A549 (cell line): ENCODE results near the gene CPNE7. TPM values are rescaled to one million over a fixed set of nuclear protein-coding genes. Genes with fewer than 3 reads are reported as not detected.

Experiments used
- ATAC-seq, 2 experiments: fragments of 200-7000 bp in 1 of 2; fragments of >200 bp in 1 of 2; cut with Nextera tagmentation in 1 of 2; cut with Tn5 transposase in 1 of 2; 3 replicates each; pipeline versions ENCODE4 v1.8.0 to v1.9.1; 2018 to 2020; ENCODE audit warnings: mild to moderate bottlenecking in 1 of 2, moderate library complexity in 1 of 2
- CTCF ChIA-PET: fragments of 300-600 bp; sonication (Branson Sonifier 250); formaldehyde crosslinking; extraction: SDS; loops from one replicate; lab custom pipeline; 2021; ENCODE audit warnings: antibody characterized with exemption, inconsistent platforms; lab: Yijun Ruan, JAX
- POLR2A ChIA-PET: fragments of 350-600 bp; formaldehyde crosslinking; extraction: SDS; loops from one replicate; lab custom pipeline; 2021; ENCODE audit warnings: antibody characterized with exemption, inconsistent platforms; lab: Yijun Ruan, JAX
- DNase-seq, 2 experiments: peaks; one replicate each; pipeline versions ENCODE4 v3.0.0 to v3.0.0-alpha.2; 2011 to 2016; ENCODE audit warnings: low read depth in 1 of 2, low spot score in 1 of 2
- FAIRE-seq: peaks from 2 replicates; lab custom pipeline; 2011; peaks lifted over from hg19 to GRCh38; lab: Jason Lieb, UNC
- H3K27ac ChIP-seq, 2 experiments: fragments of >200 bp; sonication (Bioruptor Twin); formaldehyde crosslinking; 3 replicates each; pipeline ENCODE4 v1.5.1; 2016 to 2017
- H3K4me1 ChIP-seq: fragments of >200 bp; sonication (Bioruptor Twin); formaldehyde crosslinking; 3 replicates; pipeline ENCODE4 v1.6.1; 2016
- H3K4me2 ChIP-seq: fragments of >200 bp; sonication (Bioruptor Twin); formaldehyde crosslinking; 3 replicates; pipeline ENCODE4 v1.6.1; 2016
- H3K4me3 ChIP-seq: fragments of >200 bp; sonication (Bioruptor Twin); formaldehyde crosslinking; 3 replicates; pipeline ENCODE4 v1.5.1; 2016
- H3K9me3 ChIP-seq: fragments of >200 bp; sonication (Bioruptor Twin); formaldehyde crosslinking; 3 replicates; pipeline ENCODE4 v1.6.1; 2016
- CHD2 ChIP-seq: fragments of 150-350 bp; IDR thresholded peaks from 2 replicates; pipeline ENCODE4 v1.6.1; 2014; ENCODE audit warnings: low read length; ENCODE audit not compliant: partially characterized antibody
- CTCF ChIP-seq: fragments of >200 bp; sonication (Bioruptor Twin); formaldehyde crosslinking; IDR thresholded peaks from 3 replicates; pipeline ENCODE4 v1.5.1; 2016
- EHF ChIP-seq: fragments of 250-450 bp; sonication (Bioruptor Pico); IDR thresholded peaks from 2 replicates; pipeline ENCODE4 v1.5.0; 2020; ENCODE audit warnings: mild to moderate bottlenecking
- EHMT2 ChIP-seq: fragments of 200-600 bp; sonication (generic); IDR thresholded peaks from 2 replicates; pipeline ENCODE4 v1.6.1; 2016; ENCODE audit warnings: antibody characterized with exemption, low read depth, mild to moderate bottlenecking, moderate library complexity
- ELK1 ChIP-seq: fragments of 150-350 bp; IDR thresholded peaks from 2 replicates; pipeline ENCODE4 v1.6.1; 2014; ENCODE audit warnings: low read depth, mild to moderate bottlenecking, low read length
- EP300 ChIP-seq, 2 experiments: fragments of >200 bp; sonication (Bioruptor Twin); formaldehyde crosslinking; IDR thresholded peaks; 2 replicates in 1 of 2; 3 replicates in 1 of 2; pipeline ENCODE4 v1.6.1; 2016 to 2017
- FOSB ChIP-seq: fragments of 250-450 bp; sonication (Bioruptor Pico); IDR thresholded peaks from 2 replicates; pipeline ENCODE4 v1.5.0; 2020; ENCODE audit warnings: mild to moderate bottlenecking, moderate library complexity
- HMGXB4 ChIP-seq: fragments of 250-450 bp; sonication (Bioruptor Pico); IDR thresholded peaks from 2 replicates; pipeline ENCODE4 v1.5.0; 2021; ENCODE audit warnings: mild to moderate bottlenecking, moderate library complexity, borderline replicate concordance
- HOXB5 ChIP-seq: fragments of 250-450 bp; sonication (Bioruptor Pico); IDR thresholded peaks from 2 replicates; pipeline ENCODE4 v1.5.0; 2020; ENCODE audit warnings: mild to moderate bottlenecking, moderate library complexity
- MAZ ChIP-seq: fragments of 150-350 bp; IDR thresholded peaks from 2 replicates; pipeline ENCODE4 v1.6.1; 2014; ENCODE audit warnings: antibody characterized with exemption, low read depth, low read length, borderline replicate concordance
- NFE2L2 ChIP-seq: fragments of 150-350 bp; conservative IDR thresholded peaks from 2 replicates; pipeline ENCODE4 v1.6.1; 2014; ENCODE audit warnings: low read length
- NPAS2 ChIP-seq: fragments of 250-450 bp; sonication (Bioruptor Pico); IDR thresholded peaks from 2 replicates; pipeline ENCODE4 v1.8.0; 2022; ENCODE audit warnings: mild to moderate bottlenecking, moderate library complexity, borderline replicate concordance
- RAD21 ChIP-seq, 2 experiments: fragments of >200 bp in 1 of 2; sonication (Bioruptor Twin) in 1 of 2; formaldehyde crosslinking in 1 of 2; IDR thresholded peaks in 1 of 2; conservative IDR thresholded peaks in 1 of 2; 2 replicates in 1 of 2; 3 replicates in 1 of 2; pipeline ENCODE4 v1.6.1; 2012 to 2018; ENCODE audit warnings: inconsistent platforms in 1 of 2
- RNF2 ChIP-seq: fragments of 200-600 bp; sonication (generic); IDR thresholded peaks from 2 replicates; pipeline ENCODE4 v1.6.1; 2016; ENCODE audit warnings: low read depth, mild to moderate bottlenecking, antibody characterized with exemption, moderate library complexity, borderline replicate concordance
- SMC3 ChIP-seq: fragments of >200 bp; sonication (Bioruptor Twin); formaldehyde crosslinking; IDR thresholded peaks from 3 replicates; pipeline ENCODE4 v1.6.1; 2018; ENCODE audit warnings: inconsistent platforms
- TFCP2L1 ChIP-seq: fragments of 250-450 bp; sonication (Bioruptor Pico); IDR thresholded peaks from 2 replicates; pipeline ENCODE4 v1.5.0; 2021; ENCODE audit warnings: mild to moderate bottlenecking
- TP53 ChIP-seq: fragments of 250-450 bp; sonication (Bioruptor Pico); IDR thresholded peaks from 2 replicates; pipeline ENCODE4 v1.5.0; 2021; ENCODE audit warnings: mild to moderate bottlenecking, moderate library complexity
- ZC3H11A ChIP-seq: fragments of 450-650 bp; IDR thresholded peaks from 2 replicates; pipeline ENCODE4 v1.6.1; 2014; ENCODE audit warnings: antibody characterized with exemption, mild to moderate bottlenecking
- WGBS: methylation state at CpG from one replicate; pipeline ENCODE4 v1.1.6; 2017; ENCODE audit errors: missing lambda C conversion rate; 5-methylcytosine and 5-hydroxymethylcytosine counted together
- polyA plus RNA-seq, 4 experiments: library from polyadenylated mRNA; depleted of rRNA in 3 of 4; stranded (reverse); fragments of >200 nt; fragmentation: RNase III in 1 of 4; extraction: RNeasy Plus Mini Kit Qiagen cat#74134 plus additional on column Dnase treatment in 1 of 4; gene quantifications; 2 replicates in 3 of 4; 3 replicates in 1 of 4; pipeline ENCODE4 v1.2.3, GENCODE V29; 2011 to 2017

Gene CPNE7
- polyA plus RNA-seq, 2 of the 4 experiments (the other 2 are of a cell fraction), result 22.8 to 45.2 TPM

- peak; percentile 50 to 62 for TF ChIP-seq RAD21 (conservative IDR thresholded peaks at IDR 0.05 in 1 of 2, IDR thresholded peaks at IDR 0.05 in 1 of 2)
- no peak for TF ChIP-seq TP53 (CRISPR knock-in tag)
- no peak for TF ChIP-seq RNF2
- TF ChIP-seq ELK1, result no peak
- TF ChIP-seq ZC3H11A, result no peak
- peak; percentile 51 for TF ChIP-seq CTCF
- no peak for TF ChIP-seq HMGXB4 (CRISPR knock-in tag)
- TF ChIP-seq EP300 (IDR thresholded peaks at IDR 0.05), result no peak
- no peak for TF ChIP-seq NFE2L2
- TF ChIP-seq NPAS2, result no peak
- peak; percentile 49 for TF ChIP-seq SMC3
- H3K4me1 ChIP-seq, result peaks cover 30% of the 10 kb centered on the region
- H3K4me3 ChIP-seq, result no peak overlapping the region
- POLR2A ChIA-PET, result no interaction called here
- no peak for FAIRE-seq
- peak; percentile 65 to 81 for DNase-seq
- peak; percentile 45 to 81 for ATAC-seq
- CTCF ChIA-PET, result interaction anchor here (0.7 to 4.2 kb wide), 20 partner anchors 9 to 109 kb away, joined by 3 to 49 read pairs (median 5); partner anchors contain the start of genes CPNE7 and DPEP1
- no peaks in the 10 kb centered on the region for H3K9me3 ChIP-seq
- H3K4me2 ChIP-seq, result peak overlapping the region; percentile 21; the same call in 1 of the 3 replicates
- 15% methylated on average over 7 of the region's 8 CpGs for WGBS
- peak overlapping the region; percentile 10 to 69; a peak in 3 of 6 replicates for H3K27ac ChIP-seq
Observed at GRCh38 chr16:89599451-89599858, 23.9 kb downstream of the CPNE7 start.

GRCh38 chr16:89599902-89600301 lies 24.3 kb downstream of the CPNE7 start:
- FAIRE-seq, result no peak
- DNase-seq, result no peak
- 0 out of 3 replicates have a peak overlapping the region, but pooled peaks have one; percentile 21 for H3K4me2 ChIP-seq
- ChIA-PET CTCF (interaction anchor here (0.5 to 4.2 kb wide), 21 partner anchors 9 to 108 kb away, joined by 3 to 49 read pairs (median 5); partner anchors contain the start of genes CPNE7 and DPEP1), POLR2A (no interaction called here)
- H3K27ac ChIP-seq, result peak overlapping the region in 1 of 2 experiments; percentile 69; a peak in 3 of 6 replicates
- no peaks in the 10 kb centered on the region for H3K9me3 ChIP-seq
- peak in 1 of 2 experiments; percentile 5; a peak in 3 of 6 replicates for ATAC-seq
- H3K4me1 ChIP-seq, result peaks cover 30% of the 10 kb centered on the region
- 92% methylated on average over 9 of the region's 10 CpGs for WGBS
- TF ChIP-seq MAZ (no peak), EHMT2 (no peak), ZC3H11A (no peak), HOXB5 (CRISPR knock-in tag) (no peak), ELK1 (no peak), EHF (no peak), FOSB (no peak), TFCP2L1 (CRISPR knock-in tag) (no peak), NFE2L2 (no peak), CHD2 (no peak)
- TF ChIP-seq, all 56 proteins: peak for 0
- no peak overlapping the region for H3K4me3 ChIP-seq
